GM23338 (cell line): ENCODE results near the gene RHBDD1. TPM values are rescaled to one million over a fixed set of nuclear protein-coding genes. Genes with fewer than 3 reads are reported as not detected.

ENCODE experiments used
- ATAC-seq: fragments of 200-7000 bp; cut with Tn5 transposase; 3 replicates; pipeline ENCODE4 v1.9.1; 2020
- DNase-seq: peaks from one replicate; pipeline ENCODE4 v3.0.0-alpha.2; 2015; ENCODE audit warnings: low spot score
- H2AFZ ChIP-seq: fragments of 200-600 bp; sonication (generic); 2 replicates; pipeline ENCODE4 v1.8.0; 2016; ENCODE audit warnings: antibody characterized with exemption, mild to moderate bottlenecking, moderate library complexity
- H3F3A ChIP-seq: fragments of 200-600 bp; sonication (generic); replicated peaks from 2 replicates; pipeline ENCODE4 v1.8.0; 2017; ENCODE audit warnings: antibody characterized with exemption, mixed run types, low read depth
- H3K27ac ChIP-seq: fragments of 200-600 bp; sonication (generic); 2 replicates; pipeline ENCODE4 v1.6.1; 2016; ENCODE audit warnings: low read depth
- H3K27me3 ChIP-seq: fragments of 200-600 bp; sonication (generic); 2 replicates; pipeline ENCODE4 v1.8.0; 2016; ENCODE audit warnings: mild to moderate bottlenecking, mixed run types, moderate library complexity; ENCODE audit not compliant: insufficient read depth
- H3K36me3 ChIP-seq: fragments of 200-600 bp; sonication (generic); 2 replicates; pipeline ENCODE4 v1.8.0; 2016; ENCODE audit warnings: mild to moderate bottlenecking; ENCODE audit not compliant: insufficient read depth
- H3K4me1 ChIP-seq: fragments of 200-600 bp; sonication (generic); 2 replicates; pipeline ENCODE4 v1.8.0; 2016; ENCODE audit warnings: mild to moderate bottlenecking, moderate library complexity; ENCODE audit not compliant: insufficient read depth
- H3K4me2 ChIP-seq: fragments of 200-600 bp; sonication (generic); 2 replicates; pipeline ENCODE4 v1.7.1; 2017; ENCODE audit warnings: mixed run types
- H3K4me3 ChIP-seq: fragments of 200-600 bp; sonication (generic); 2 replicates; pipeline ENCODE4 v1.6.1; 2016; ENCODE audit warnings: mixed run types
- H3K79me2 ChIP-seq: fragments of 200-600 bp; sonication (generic); replicated peaks from 2 replicates; pipeline ENCODE4 v1.8.0; 2017; ENCODE audit warnings: mild to moderate bottlenecking; ENCODE audit not compliant: insufficient read depth
- H3K9me2 ChIP-seq: fragments of 200-600 bp; sonication (generic); 2 replicates; pipeline ENCODE4 v1.8.0; 2017; ENCODE audit not compliant: insufficient read depth
- H4K20me1 ChIP-seq: fragments of 200-600 bp; sonication (generic); replicated peaks from 2 replicates; pipeline ENCODE4 v1.8.0; 2017; ENCODE audit warnings: mild to moderate bottlenecking; ENCODE audit not compliant: insufficient read depth
- H3K27ac Mint-ChIP-seq: 2 replicates; pipeline ENCODE4 v1.8.0; 2020; ENCODE audit warnings: inconsistent platforms, mild to moderate bottlenecking, moderate library complexity, mixed read lengths
- H3K27me3 Mint-ChIP-seq: 3 replicates; pipeline ENCODE4 v1.8.0; 2022; ENCODE audit warnings: low read depth, mild to moderate bottlenecking, moderate library complexity, mixed read lengths, inconsistent platforms; ENCODE audit not compliant: insufficient read depth, poor library complexity
- H3K36me3 Mint-ChIP-seq: 3 replicates; pipeline ENCODE4 v1.8.0; 2021; ENCODE audit warnings: low read depth, mild to moderate bottlenecking, inconsistent platforms, moderate library complexity, mixed read lengths
- H3K4me1 Mint-ChIP-seq: 3 replicates; pipeline ENCODE4 v1.8.0; 2020; ENCODE audit warnings: mild to moderate bottlenecking, inconsistent platforms, mixed read lengths
- H3K4me3 Mint-ChIP-seq: 3 replicates; pipeline ENCODE4 v1.8.0; 2021; ENCODE audit warnings: moderate library complexity, mild to moderate bottlenecking, inconsistent platforms, mixed read lengths
- H3K9me3 Mint-ChIP-seq: 3 replicates; pipeline ENCODE4 v1.8.0; 2020; ENCODE audit warnings: moderate library complexity, mild to moderate bottlenecking, inconsistent platforms, mixed read lengths
- CREB1 ChIP-seq: fragments of 250-450 bp; sonication (Bioruptor Pico); IDR thresholded peaks from 2 replicates; pipeline ENCODE4 v1.5.0; 2020; ENCODE audit warnings: low read depth, mild to moderate bottlenecking, moderate library complexity
- CTCF ChIP-seq, 2 experiments: fragments of 200-600 bp in 1 of 2; sonication (generic) in 1 of 2; conservative IDR thresholded peaks; 2 replicates each; pipeline versions ENCODE4 v1.5.1 to v1.6.1; 2016 to 2017; ENCODE audit warnings: antibody characterized with exemption in 2 of 2, low read depth in 2 of 2, mild to moderate bottlenecking in 2 of 2, moderate library complexity in 1 of 2
- EZH2 ChIP-seq: fragments of 200-600 bp; sonication (generic); IDR thresholded peaks from one replicate; pipeline ENCODE4 v1.8.0; 2017; ENCODE audit warnings: antibody characterized with exemption, mild to moderate bottlenecking, low read depth; ENCODE audit not compliant: unreplicated experiment
- EZH2phosphoT487 ChIP-seq: fragments of 200-600 bp; sonication (generic); IDR thresholded peaks from one replicate; pipeline ENCODE4 v1.8.1; 2018; ENCODE audit warnings: antibody characterized with exemption; ENCODE audit not compliant: unreplicated experiment
- JUNB ChIP-seq: IDR thresholded peaks from one replicate; pipeline ENCODE4 v1.6.1; 2016; ENCODE audit warnings: antibody characterized with exemption; ENCODE audit not compliant: unreplicated experiment
- POLR2AphosphoS5 ChIP-seq: IDR thresholded peaks from 2 replicates; pipeline ENCODE4 v1.6.1; 2016; ENCODE audit warnings: antibody characterized with exemption, low read depth
- REST ChIP-seq: IDR thresholded peaks from one replicate; pipeline ENCODE4 v1.6.1; 2018; ENCODE audit warnings: antibody characterized with exemption; ENCODE audit not compliant: unreplicated experiment
- STAT1 ChIP-seq: IDR thresholded peaks from one replicate; pipeline ENCODE4 v1.6.1; 2016; ENCODE audit warnings: antibody characterized with exemption; ENCODE audit not compliant: unreplicated experiment
- ZNF331 ChIP-seq: fragments of 250-450 bp; sonication (Bioruptor Pico); IDR thresholded peaks from 2 replicates; pipeline ENCODE4 v1.5.0; 2020; ENCODE audit warnings: low read depth, mild to moderate bottlenecking, moderate library complexity
- polyA plus RNA-seq: library from polyadenylated mRNA; unstranded; fragments of >200 nt; fragmentation: Nextera tagmentation; extraction: Ambion mirVana; gene quantifications from 2 replicates; pipeline ENCODE4 v1.2.1, GENCODE V29; 2016
- total RNA-seq: library from RNA; depleted of rRNA; stranded (reverse); fragments of >200 nt; shearing (Covaris generic); gene quantifications from 2 replicates; pipeline ENCODE4 v1.2.3, GENCODE V29; 2014

RHBDD1 gene
- total and polyA plus RNA-seq, 2 experiments from 2014 or later = 7.3 to 13.0 TPM

GRCh38 chr2:226850024-226850423 is 14.2 kb downstream of the RHBDD1 start:
- Mint-ChIP-seq H3K36me3 (no peaks in the 10 kb centered on the region), H3K4me3 (no peak overlapping the region), H3K4me1 (peaks cover 4% of the 10 kb centered on the region), H3K9me3 (no peaks in the 10 kb centered on the region), H3K27me3 (peaks cover 2% of the 10 kb centered on the region), H3K27ac (no peak overlapping the region)
- H4K20me1 ChIP-seq = no peaks in the 10 kb centered on the region
- no peaks in the 10 kb centered on the region for H3K36me3 ChIP-seq
- H3K79me2 ChIP-seq = no peaks in the 10 kb centered on the region; the same call in none of the 2 replicates
- H3K9me2 ChIP-seq = 0 out of 2 replicates have a peak, but pooled peaks cover 8% of the 10 kb centered on the region
- H3K4me2 ChIP-seq = no peak overlapping the region
- ATAC-seq (no peak), DNase-seq (no peak)
- H3K4me1 ChIP-seq = no peaks in the 10 kb centered on the region
- H3K4me3 ChIP-seq = no peak overlapping the region
- no peak for TF ChIP-seq REST
- TF ChIP-seq ZNF331 (CRISPR knock-in tag) = no peak
- TF ChIP-seq EZH2phosphoT487 = no peak
- no peaks in the 10 kb centered on the region for H3F3A ChIP-seq
- H3K27ac ChIP-seq = no peak overlapping the region
- H3K27me3 ChIP-seq = no peaks in the 10 kb centered on the region
- no peak overlapping the region for H2AFZ ChIP-seq

- Histone ChIP-seq H3K4me2 (no peak overlapping the region), H3K79me2 (no peaks in the 10 kb centered on the region; the same call in 1 of the 2 replicates), H4K20me1 (no peaks in the 10 kb centered on the region), H3K9me2 (0 out of 2 replicates have a peak, but pooled peaks cover 3% of the 10 kb centered on the region), H3K36me3 (no peaks in the 10 kb centered on the region), H3K27ac (no peak overlapping the region), H3K4me1 (no peaks in the 10 kb centered on the region), H2AFZ (no peak overlapping the region), H3K4me3 (no peak overlapping the region), H3F3A (no peaks in the 10 kb centered on the region), H3K27me3 (no peaks in the 10 kb centered on the region)
- no peaks in the 10 kb centered on the region for H3K36me3 Mint-ChIP-seq
- H3K4me1 Mint-ChIP-seq = no peaks in the 10 kb centered on the region
- ATAC-seq (no peak), DNase-seq (no peak)
- H3K9me3 Mint-ChIP-seq = no peaks in the 10 kb centered on the region
- H3K27ac Mint-ChIP-seq = no peak overlapping the region
- H3K4me3 Mint-ChIP-seq = no peak overlapping the region
- H3K27me3 Mint-ChIP-seq = no peaks in the 10 kb centered on the region
- TF ChIP-seq REST (no peak), POLR2AphosphoS5 (no peak), JUNB (no peak), CTCF (conservative IDR thresholded peaks at IDR 0.05; ENCODE audit: low read depth in 2 of 2) (no peak), STAT1 (no peak), EZH2 (no peak), CREB1 (CRISPR knock-in tag) (no peak), ZNF331 (CRISPR knock-in tag) (no peak)
Measured at GRCh38 chr2:226855787-226856186, 19.9 kb downstream of the RHBDD1 start.
